ENCODE results near the gene CDR2. TPM values are rescaled to one million over a fixed set of nuclear protein-coding genes. Genes with fewer than 3 reads are reported as not detected.

CDR2 gene
- total and polyA plus RNA-seq, 9 of the 15 experiments (the other 6 are each of a cell fraction or from before 2014, with no cell fraction given) = 4.6 to 30.3 (median 19.9) TPM

GRCh38 chr16:22355487-22355908 lies 18.9 kb downstream of the CDR2 start (continued):
- no peak for TF ChIP-seq ZFPM2 (CRISPR knock-in tag; IDR thresholded peaks at IDR 0.05)
- 0 out of 2 replicates have a peak, but pooled peaks have one; percentile 21 for TF ChIP-seq MEF2D (tag; conservative IDR thresholded peaks at IDR 0.05; ENCODE audit: low read depth)
- no peak for TF ChIP-seq PHB2 (IDR thresholded peaks at IDR 0.05; ENCODE audit: low read depth)
- TF ChIP-seq NUFIP1 (IDR thresholded peaks at IDR 0.05; ENCODE audit: partially characterized antibody) = no peak
- no peak for TF ChIP-seq SREBF1 (IDR thresholded peaks at IDR 0.05; ENCODE audit: borderline replicate concordance, low read depth, low read length)
- TF ChIP-seq ZNF146 (CRISPR knock-in tag; IDR thresholded peaks at IDR 0.05; ENCODE audit: unreplicated experiment) = no peak

- Histone ChIP-seq H3K9ac (ENCODE audit: insufficient read depth in 1 of 2, low read depth in 2 of 2, low read length in 2 of 2) (no peak overlapping the region), H3K36me3 (ENCODE audit: control insufficient read depth, insufficient read depth, low read length) (peaks cover 52% of the 10 kb centered on the region; the same call in 2 of the 3 replicates), H3K4me2 (ENCODE audit: insufficient read depth, low read length) (no peak overlapping the region), H3K79me2 (ENCODE audit: control insufficient read depth, insufficient read depth, low read length) (peaks cover 20% of the 10 kb centered on the region), H3K4me1 (replicated peaks in 1 of 2; ENCODE audit: control insufficient read depth in 2 of 2, insufficient read depth in 2 of 2, low read length in 2 of 2) (peaks cover 0 to 16% of the 10 kb centered on the region in 2 experiments; a peak in 3 of 5 replicates), H4K20me1 (replicated peaks; ENCODE audit: control insufficient read depth, insufficient read depth, low read length) (no peaks in the 10 kb centered on the region), H3K27ac (ENCODE audit: extremely low read depth, low read depth, low read length) (peak overlapping the region; percentile 66; the same call in 2 of the 3 replicates), H2AFZ (ENCODE audit: low read depth, low read length) (no peak overlapping the region), H3K9me1 (ENCODE audit: control insufficient read depth, insufficient read depth, low read length) (no peaks in the 10 kb centered on the region), H3K9me3 (replicated peaks; ENCODE audit: control insufficient read depth, insufficient read depth, low read depth, low read length) (no peaks in the 10 kb centered on the region), H3K4me3 (no peak overlapping the region), H3K27me3 (ENCODE audit: control insufficient read depth in 2 of 2, insufficient read depth in 2 of 2, low read length in 2 of 2) (no peaks in the 10 kb centered on the region)
- in situ Hi-C loops (cut with MboI) = no loop called here
- no TSS peak for BruUV-seq (replicated peaks)
- ChIA-PET CTCF (ENCODE audit: low intra/inter-chr PET ratio) (no interaction called here), POLR2A (interaction anchor here (0.8 to 1.3 kb wide), 4 partner anchors 9 to 19 kb away, joined by 3 to 4 read pairs (median 3); no protein-coding TSS in a partner anchor)
- no peak for TF ChIP-seq ZNF766 (CRISPR knock-in tag; conservative IDR thresholded peaks at IDR 0.05)
- peak; percentile 80 for TF ChIP-seq CEBPB (tag; IDR thresholded peaks at IDR 0.05)
- TF ChIP-seq FOSL1 (tag; conservative IDR thresholded peaks at IDR 0.05) = peak; percentile 74
- TF ChIP-seq CEBPG (CRISPR knock-in tag; IDR thresholded peaks at IDR 0.05) = no peak
- peak; percentile 42 to 63; a peak in 3 of 4 replicates for TF ChIP-seq CEBPG (tag; conservative IDR thresholded peaks at IDR 0.05 in 1 of 2, IDR thresholded peaks at IDR 0.05 in 1 of 2)
- TF ChIP-seq TARDBP (IDR thresholded peaks at IDR 0.05) = no peak
- 33% methylated on average over 5 of the region's 5 CpGs for WGBS (ENCODE audit: insufficient coverage, low coverage, missing lambda C conversion rate)
- FAIRE-seq = no peak
- intact Hi-C loops (cut with micrococcal nuclease) = no loop called here
- peak; percentile 37 for ATAC-seq
- no peak for DNase-seq (ENCODE audit: extremely low read depth in 1 of 4, low spot score in 3 of 4)
These were observed 20.4 kb downstream of the CDR2 start for GRCh38 chr16:22353933-22354541.
